ENCODE data around the gene DNAI1.

Gene DNAI1

DNA sequence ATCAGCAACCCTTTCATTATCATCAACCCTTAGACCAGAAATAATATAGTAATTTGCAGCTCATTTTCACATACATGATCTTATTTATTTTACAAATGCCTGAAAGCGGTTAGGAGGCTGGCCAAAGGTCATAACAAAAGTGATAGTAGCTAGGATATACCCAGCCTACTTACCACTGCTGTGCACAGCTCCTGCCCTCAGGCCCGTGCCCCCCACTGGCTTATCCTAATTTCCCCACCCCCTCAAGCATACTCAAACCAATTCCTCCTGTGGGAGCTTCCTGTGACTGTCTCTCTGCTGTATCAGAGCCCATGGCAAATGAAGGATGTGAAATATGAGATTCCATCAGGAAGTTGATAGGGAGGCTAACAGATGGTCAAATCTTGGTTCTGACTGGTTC lies 15.1 kb upstream of the DNAI1 start:
- Histone ChIP-seq H3K9ac (no peak overlapping the region), H3K4me2 (peak overlapping the region; percentile 21 to 79 (median 63)), H3K4me1 (peaks cover 33 to 55% (median 49%) of the 10 kb centered on the region in 10 experiments), H3K4me3 (no peak overlapping the region), H4K20me1 (peaks cover 48 to 98% (median 88%) of the 10 kb centered on the region in 11 experiments), H3K27ac (no peak overlapping the region), H3K9me3 (replicated peaks in 1 of 11) (no peaks in the 10 kb centered on the region), H3K36me3 (peaks cover 0 to 17% (median 7%) of the 10 kb centered on the region in 11 experiments; a peak in 11 of 22 replicates), H3K27me3 (no peaks in the 10 kb centered on the region)
- no peak for TF ChIP-seq Cebpa-rat (IDR thresholded peaks at IDR 0.05)

DNA sequence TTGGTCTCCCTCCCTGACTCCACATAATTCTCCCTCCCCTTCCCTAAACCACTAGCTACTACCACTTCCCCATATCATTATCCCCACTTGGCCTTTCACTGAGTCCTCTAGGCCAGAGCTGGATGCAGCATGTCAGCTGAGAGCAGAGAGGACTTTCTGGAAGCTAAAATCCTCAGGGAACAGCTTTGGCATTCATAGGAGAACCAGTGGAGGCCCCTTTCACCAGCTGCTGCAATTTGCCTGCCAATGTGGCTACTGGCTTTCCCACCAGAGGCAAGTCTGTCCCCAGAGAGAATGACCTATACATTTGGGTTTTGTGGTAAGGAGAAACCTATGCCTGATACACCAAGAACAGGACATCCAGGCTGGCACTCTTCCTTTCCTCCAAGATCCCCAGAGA lies 14.6 kb upstream of the DNAI1 start:
- peaks cover 33 to 55% (median 49%) of the 10 kb centered on the region in 10 experiments for H3K4me1 ChIP-seq
- H3K4me2 ChIP-seq: peak overlapping the region; percentile 21 to 79 (median 63)

DNA sequence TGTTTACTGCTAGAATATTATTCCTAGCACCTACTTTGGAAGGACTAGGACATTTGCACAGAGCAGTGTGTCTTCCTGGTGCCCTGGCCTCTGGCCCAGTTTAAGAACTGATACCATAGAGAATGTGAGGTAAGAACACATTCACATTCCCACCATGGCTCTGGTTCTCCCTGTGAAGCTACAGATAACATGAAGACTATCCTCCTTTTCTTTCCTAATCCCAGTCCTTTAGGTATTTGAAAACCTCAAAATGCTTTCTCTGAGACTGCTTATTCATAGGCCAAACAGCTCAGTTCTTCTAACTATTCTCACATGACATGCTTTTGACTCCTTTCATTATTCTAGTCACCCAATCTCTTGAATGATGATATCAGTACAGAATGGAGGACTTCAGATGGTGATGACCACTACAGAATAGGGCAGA lies 12.1 kb upstream of the DNAI1 start:
- Histone ChIP-seq H3K4me3 (no peak overlapping the region), H3K27me3 (no peaks in the 10 kb centered on the region), H3K36me3 (peaks cover 0 to 7% (median 0%) of the 10 kb centered on the region in 11 experiments; a peak in 2 of 22 replicates), H3K4me1 (peaks cover 33 to 44% (median 38%) of the 10 kb centered on the region in 10 experiments), H3K9ac (no peak overlapping the region), H3K4me2 (no peak overlapping the region), H3K9me3 (replicated peaks in 1 of 11) (no peaks in the 10 kb centered on the region), H3K27ac (no peak overlapping the region), H4K20me1 (peaks cover 43 to 99% (median 94%) of the 10 kb centered on the region in 11 experiments)
- no peak for TF ChIP-seq Cebpa-rat (IDR thresholded peaks at IDR 0.05)

More for the DNA sequence above, 14.6 kb upstream of the DNAI1 start:
- no peak overlapping the region for H3K4me3 ChIP-seq
- peaks cover 0 to 13% (median 6%) of the 10 kb centered on the region in 11 experiments; a peak in 6 of 22 replicates for H3K36me3 ChIP-seq
- TF ChIP-seq Cebpa-rat (IDR thresholded peaks at IDR 0.05): no peak
- no peak overlapping the region for H3K9ac ChIP-seq
- H3K27me3 ChIP-seq: no peaks in the 10 kb centered on the region
- peaks cover 48 to 99% (median 93%) of the 10 kb centered on the region in 11 experiments for H4K20me1 ChIP-seq
- no peak overlapping the region for H3K27ac ChIP-seq
- H3K9me3 ChIP-seq (replicated peaks in 1 of 11): no peaks in the 10 kb centered on the region

DNA sequence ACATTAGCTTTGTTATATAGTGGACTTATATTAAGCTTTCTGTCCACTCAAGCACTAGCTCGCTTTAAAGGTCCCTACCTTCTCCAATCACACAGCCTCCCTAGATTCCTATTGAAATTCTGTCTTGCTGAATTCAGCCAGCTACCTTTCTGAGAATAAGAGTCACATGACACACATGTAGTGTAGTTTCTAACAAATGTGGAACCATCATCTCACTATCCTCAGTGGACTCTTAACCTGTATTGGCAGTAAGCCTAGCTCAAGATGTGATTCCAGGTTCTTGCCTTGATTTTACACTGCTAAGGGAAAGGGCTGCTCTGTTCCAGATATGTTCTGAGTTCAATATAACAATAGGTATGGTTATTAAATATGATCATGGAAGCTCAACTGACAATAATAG lies 11.7 kb upstream of the DNAI1 start:
- Histone ChIP-seq H4K20me1 (peaks cover 45 to 99% (median 94%) of the 10 kb centered on the region in 11 experiments), H3K9me3 (replicated peaks in 1 of 11) (no peaks in the 10 kb centered on the region), H3K27me3 (no peaks in the 10 kb centered on the region), H3K4me1 (peaks cover 33 to 44% (median 37%) of the 10 kb centered on the region in 10 experiments), H3K36me3 (peaks cover 0 to 7% (median 0%) of the 10 kb centered on the region in 11 experiments; a peak in 3 of 22 replicates), H3K4me2 (no peak overlapping the region), H3K9ac (no peak overlapping the region), H3K27ac (no peak overlapping the region), H3K4me3 (no peak overlapping the region)
- TF ChIP-seq Cebpa-rat (IDR thresholded peaks at IDR 0.05): no peak

DNA sequence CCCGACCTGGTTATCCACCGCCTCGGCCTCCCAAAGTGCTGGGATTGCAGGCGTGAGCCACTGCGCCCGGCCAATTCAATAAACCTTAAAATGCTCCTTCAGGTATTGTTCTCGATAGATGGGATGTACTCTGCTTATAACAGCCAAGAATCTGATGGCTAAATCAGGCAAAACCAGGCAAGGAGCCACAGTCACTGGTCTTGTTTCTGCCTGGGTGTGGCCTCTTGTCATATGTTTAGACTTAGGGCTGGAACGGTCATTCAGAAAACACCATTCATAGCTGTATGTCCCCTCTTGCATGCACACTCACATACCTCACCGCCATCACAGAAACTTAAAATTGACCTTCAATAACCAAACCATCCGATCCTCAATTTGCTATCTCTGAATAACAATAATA lies 8.0 kb upstream of the DNAI1 start:
- Histone ChIP-seq H3K9ac (no peak overlapping the region), H3K36me3 (peaks cover 0 to 12% (median 0%) of the 10 kb centered on the region in 11 experiments; a peak in 5 of 22 replicates), H3K4me1 (peaks cover 29 to 45% (median 38%) of the 10 kb centered on the region in 10 experiments), H3K4me2 (peak overlapping the region in 5 of 11 experiments; percentile 30 to 57 (median 34); a peak in 4 of 22 replicates), H3K4me3 (no peak overlapping the region), H4K20me1 (peaks cover 48 to 100% (median 93%) of the 10 kb centered on the region in 11 experiments; a peak in 21 of 22 replicates), H3K9me3 (replicated peaks in 1 of 11) (no peaks in the 10 kb centered on the region), H3K27ac (no peak overlapping the region), H3K27me3 (no peaks in the 10 kb centered on the region)
- TF ChIP-seq Cebpa-rat (IDR thresholded peaks at IDR 0.05): no peak

DNA sequence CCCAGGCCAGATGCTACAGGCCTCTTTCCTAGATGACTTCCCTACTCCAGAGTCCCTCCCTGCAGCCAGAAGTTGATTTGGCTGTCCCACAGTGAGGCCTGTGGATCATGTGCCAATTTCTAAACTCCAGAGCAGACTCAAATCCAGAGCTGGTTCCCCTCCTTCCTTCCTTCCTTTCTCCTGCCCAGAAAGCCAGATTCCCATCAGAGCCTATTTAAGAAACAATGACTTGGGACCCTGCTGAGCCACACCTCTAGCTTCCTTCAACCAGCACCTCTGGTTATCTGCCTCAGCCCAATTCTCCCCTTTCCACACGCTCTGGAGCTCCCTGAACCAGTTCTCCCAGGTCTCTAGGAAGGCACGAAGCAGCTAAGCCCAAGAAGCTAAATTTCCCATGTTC lies 7.5 kb upstream of the DNAI1 start:
- H3K27ac ChIP-seq: no peak overlapping the region
- H3K27me3 ChIP-seq: no peaks in the 10 kb centered on the region
- TF ChIP-seq Cebpa-rat (IDR thresholded peaks at IDR 0.05): no peak
- peaks cover 49 to 100% (median 93%) of the 10 kb centered on the region in 11 experiments; a peak in 21 of 22 replicates for H4K20me1 ChIP-seq
- H3K9me3 ChIP-seq (replicated peaks in 1 of 11): no peaks in the 10 kb centered on the region
- H3K36me3 ChIP-seq: peaks cover 0 to 12% (median 0%) of the 10 kb centered on the region in 11 experiments; a peak in 5 of 22 replicates
- H3K9ac ChIP-seq: 0 out of 22 replicates have a peak overlapping the region, but pooled peaks of 2 of the 11 experiments have one; percentile 5 to 15
- peak overlapping the region in 10 of 11 experiments; percentile 13 to 57 (median 34); a peak in 15 of 22 replicates for H3K4me2 ChIP-seq
- peaks cover 34 to 50% (median 43%) of the 10 kb centered on the region in 10 experiments for H3K4me1 ChIP-seq
- no peak overlapping the region for H3K4me3 ChIP-seq

DNA sequence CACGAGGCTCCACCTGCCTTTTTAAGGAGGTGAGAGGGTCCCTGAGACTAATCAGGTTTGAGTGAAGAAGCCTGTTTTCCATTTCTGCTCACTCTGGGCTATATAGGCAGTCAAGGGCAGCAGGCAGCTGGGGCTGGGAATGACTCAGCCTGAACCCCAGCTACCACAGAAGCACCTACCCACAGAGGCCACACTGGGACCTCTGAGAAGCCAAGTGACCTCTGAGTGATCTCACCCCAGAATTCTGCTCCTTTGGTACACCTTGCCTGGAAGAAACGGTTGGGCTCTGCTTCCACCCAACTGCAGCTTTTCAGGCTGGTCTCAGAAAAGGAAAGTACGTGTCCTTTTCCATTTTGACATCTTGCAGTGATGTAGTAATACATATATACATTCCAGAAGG lies 7.1 kb upstream of the DNAI1 start:
- TF ChIP-seq Cebpa-rat (IDR thresholded peaks at IDR 0.05): no peak
- Histone ChIP-seq H3K27ac (no peak overlapping the region), H3K9me3 (replicated peaks in 1 of 11) (no peaks in the 10 kb centered on the region), H3K27me3 (no peaks in the 10 kb centered on the region), H3K4me3 (no peak overlapping the region), H3K36me3 (peaks cover 0 to 12% (median 0%) of the 10 kb centered on the region in 11 experiments; a peak in 5 of 22 replicates), H3K9ac (0 out of 22 replicates have a peak overlapping the region, but pooled peaks of 2 of the 11 experiments have one; percentile 5 to 15), H4K20me1 (peaks cover 48 to 100% (median 93%) of the 10 kb centered on the region in 11 experiments; a peak in 21 of 22 replicates), H3K4me1 (peaks cover 38 to 54% (median 47%) of the 10 kb centered on the region in 10 experiments), H3K4me2 (peak overlapping the region in 10 of 11 experiments; percentile 13 to 57 (median 34); a peak in 14 of 22 replicates)

DNA sequence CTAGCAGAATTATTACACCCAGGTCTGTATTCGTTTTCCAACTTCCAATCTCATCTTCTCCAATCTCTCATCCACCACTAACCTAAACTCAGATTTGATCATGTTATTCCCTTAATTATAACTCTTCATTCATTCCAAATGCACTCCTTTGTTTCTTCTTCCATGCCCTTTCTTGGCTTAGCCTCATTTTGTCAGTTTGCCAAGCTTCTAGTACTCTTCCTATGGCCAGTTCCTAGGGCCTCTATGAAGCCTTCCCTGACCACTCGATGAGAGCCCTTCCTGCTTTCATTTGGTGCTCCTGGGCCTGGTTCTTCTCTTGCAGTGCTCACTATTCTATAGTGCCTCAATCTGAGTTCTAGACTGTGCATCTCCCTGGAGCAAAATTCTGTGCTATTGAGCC lies 6.0 kb upstream of the DNAI1 start:
- Histone ChIP-seq H3K27ac (no peak overlapping the region), H3K9me3 (replicated peaks in 1 of 11) (no peaks in the 10 kb centered on the region), H3K4me3 (no peak overlapping the region), H3K36me3 (peaks cover 0 to 12% (median 0%) of the 10 kb centered on the region in 11 experiments; a peak in 5 of 22 replicates), H3K9ac (no peak overlapping the region), H3K27me3 (no peaks in the 10 kb centered on the region), H3K4me2 (0 out of 22 replicates have a peak overlapping the region, but pooled peaks of 2 of the 11 experiments have one; percentile 2 to 3), H4K20me1 (peaks cover 46 to 100% (median 93%) of the 10 kb centered on the region in 11 experiments; a peak in 21 of 22 replicates), H3K4me1 (peaks cover 48 to 64% (median 58%) of the 10 kb centered on the region in 10 experiments)
- no peak for TF ChIP-seq Cebpa-rat (IDR thresholded peaks at IDR 0.05)

DNA sequence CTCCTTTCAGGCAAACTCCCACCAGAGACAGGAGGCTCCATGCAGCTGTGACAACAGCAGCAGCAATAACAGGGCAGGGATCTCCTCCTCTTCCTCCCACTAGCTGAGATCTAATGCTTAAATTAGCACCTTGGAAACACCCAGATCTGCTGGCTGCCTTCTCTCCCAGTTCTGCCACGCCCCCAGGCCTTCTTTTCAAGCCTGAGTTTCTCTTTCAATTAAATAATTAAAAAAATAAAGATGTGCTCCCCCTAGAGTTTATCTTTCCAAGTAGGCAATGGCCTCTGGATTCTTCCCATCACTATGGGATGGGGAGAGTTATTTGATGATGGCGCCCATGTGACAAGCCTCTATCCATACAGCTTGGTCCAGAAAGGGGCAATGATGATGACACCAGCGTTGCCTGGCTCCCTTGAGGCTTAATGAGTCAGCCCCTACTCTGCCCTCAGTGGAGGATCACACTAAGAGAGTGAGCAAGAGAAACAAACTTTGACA lies 4.0 kb upstream of the DNAI1 start:
- peak overlapping the region; percentile 94 to 99 (median 98) for H3K4me2 ChIP-seq
- H3K27ac ChIP-seq: peak overlapping the region in 7 of 11 experiments; percentile 6 to 86 (median 75); a peak in 10 of 22 replicates
- peaks cover 39 to 82% (median 76%) of the 10 kb centered on the region in 11 experiments; a peak in 21 of 22 replicates for H4K20me1 ChIP-seq
- H3K4me1 ChIP-seq: peaks cover 58 to 77% (median 69%) of the 10 kb centered on the region in 10 experiments
- peaks cover 0 to 12% (median 0%) of the 10 kb centered on the region in 11 experiments; a peak in 5 of 22 replicates for H3K36me3 ChIP-seq
- no peaks in the 10 kb centered on the region for H3K9me3 ChIP-seq (replicated peaks in 1 of 11)
- H3K4me3 ChIP-seq: 0 out of 20 replicates have a peak overlapping the region, but pooled peaks of 1 of the 10 experiments have one; percentile 2
- peak in 3 of 11 experiments; percentile 52 to 55 (median 54); a peak in 4 of 22 replicates for TF ChIP-seq Cebpa-rat (IDR thresholded peaks at IDR 0.05)
- no peaks in the 10 kb centered on the region for H3K27me3 ChIP-seq
- H3K9ac ChIP-seq: peak overlapping the region in 3 of 11 experiments; percentile 84 to 87 (median 85); a peak in 2 of 22 replicates
